Measurements from ENCODE around the gene MAP3K9.

DNA sequence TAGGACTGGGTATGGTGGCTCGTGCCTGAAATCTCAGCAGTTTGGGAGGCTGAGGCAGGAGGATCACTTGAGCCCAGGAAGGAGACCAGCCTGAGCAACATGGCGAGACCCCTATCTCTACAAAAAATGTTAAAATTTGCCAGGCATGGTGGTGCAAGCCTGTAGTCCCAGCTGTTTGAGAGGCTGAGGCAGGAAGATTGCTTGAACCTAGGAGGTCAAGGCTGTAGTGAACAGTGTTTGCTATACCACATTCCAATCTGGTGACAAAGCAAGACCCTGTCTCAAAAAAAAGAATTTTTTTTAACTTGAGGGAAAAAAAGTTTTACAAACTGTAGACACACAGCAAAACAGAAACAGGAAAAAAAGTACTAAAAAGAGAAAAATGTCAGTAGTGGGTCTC lies 2.3 kb upstream of the MAP3K9 start:
- TF ChIP-seq, protein P1, sequence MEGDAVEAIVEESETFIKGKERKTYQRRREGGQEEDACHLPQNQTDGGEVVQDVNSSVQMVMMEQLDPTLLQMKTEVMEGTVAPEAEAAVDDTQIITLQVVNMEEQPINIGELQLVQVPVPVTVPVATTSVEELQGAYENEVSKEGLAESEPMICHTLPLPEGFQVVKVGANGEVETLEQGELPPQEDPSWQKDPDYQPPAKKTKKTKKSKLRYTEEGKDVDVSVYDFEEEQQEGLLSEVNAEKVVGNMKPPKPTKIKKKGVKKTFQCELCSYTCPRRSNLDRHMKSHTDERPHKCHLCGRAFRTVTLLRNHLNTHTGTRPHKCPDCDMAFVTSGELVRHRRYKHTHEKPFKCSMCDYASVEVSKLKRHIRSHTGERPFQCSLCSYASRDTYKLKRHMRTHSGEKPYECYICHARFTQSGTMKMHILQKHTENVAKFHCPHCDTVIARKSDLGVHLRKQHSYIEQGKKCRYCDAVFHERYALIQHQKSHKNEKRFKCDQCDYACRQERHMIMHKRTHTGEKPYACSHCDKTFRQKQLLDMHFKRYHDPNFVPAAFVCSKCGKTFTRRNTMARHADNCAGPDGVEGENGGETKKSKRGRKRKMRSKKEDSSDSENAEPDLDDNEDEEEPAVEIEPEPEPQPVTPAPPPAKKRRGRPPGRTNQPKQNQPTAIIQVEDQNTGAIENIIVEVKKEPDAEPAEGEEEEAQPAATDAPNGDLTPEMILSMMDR (IDR thresholded peaks at IDR 0.05; ENCODE audit: low read length), result no peak
- TF ChIP-seq EZH2 (optimal IDR thresholded peaks at IDR 0.05; ENCODE audit: low read depth, low read length) (no peak), EZH2phosphoT487 (IDR thresholded peaks at IDR 0.05; ENCODE audit: low read length) (no peak)
